ENCODE measurements around the gene IMPDH1. TPM values are rescaled to one million over a fixed set of nuclear protein-coding genes. Genes with fewer than 3 reads are reported as not detected.
A peak's percentile ranks its signal among the peaks of the same experiment; 100 is the strongest.

The IMPDH1 gene
- total RNA-seq, 4 donors from 2014 or later = 11.9 to 53.3 (median 32.8) TPM

DNA sequence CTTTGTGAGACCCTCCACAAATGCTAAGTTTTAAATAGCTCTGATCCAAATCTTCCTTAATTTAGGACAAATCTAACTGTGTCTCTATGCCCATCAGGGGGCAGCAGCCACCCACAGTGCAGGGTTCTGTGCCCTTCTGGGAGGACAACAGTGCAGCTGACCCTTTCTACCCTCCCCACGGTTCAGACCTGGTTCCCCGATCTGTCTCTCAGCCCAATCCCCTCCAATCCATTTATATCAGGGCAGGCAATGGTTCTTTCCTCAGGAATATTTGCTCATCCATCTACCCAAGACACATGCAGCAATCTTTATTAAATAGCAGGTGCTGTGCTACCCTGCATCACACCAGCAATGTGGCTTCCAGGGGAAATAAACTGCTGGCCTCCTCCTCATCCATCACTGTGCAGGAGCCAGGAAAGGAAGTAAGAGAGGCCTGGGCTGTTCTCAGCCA is 62.1 kb downstream of the IMPDH1 start:
- Histone ChIP-seq H3K36me3 (no peaks in the 10 kb centered on the region), H3K27ac (no peak overlapping the region), H3K4me3 (no peak overlapping the region), H3K27me3 (peaks cover 0 to 3% of the 10 kb centered on the region in 2 donors), H3K4me1 (peaks cover 0 to 7% of the 10 kb centered on the region in 2 donors), H3K9me3 (no peaks in the 10 kb centered on the region)
- intact Hi-C loops (cut with DNase I; ENCODE audit: low total_unique reads) = no loop called here
- peak in 1 of 2 donors; percentile 26 for DNase-seq
- no peak for TF ChIP-seq POLR2A (IDR thresholded peaks at IDR 0.05)
- TF ChIP-seq, protein P1, sequence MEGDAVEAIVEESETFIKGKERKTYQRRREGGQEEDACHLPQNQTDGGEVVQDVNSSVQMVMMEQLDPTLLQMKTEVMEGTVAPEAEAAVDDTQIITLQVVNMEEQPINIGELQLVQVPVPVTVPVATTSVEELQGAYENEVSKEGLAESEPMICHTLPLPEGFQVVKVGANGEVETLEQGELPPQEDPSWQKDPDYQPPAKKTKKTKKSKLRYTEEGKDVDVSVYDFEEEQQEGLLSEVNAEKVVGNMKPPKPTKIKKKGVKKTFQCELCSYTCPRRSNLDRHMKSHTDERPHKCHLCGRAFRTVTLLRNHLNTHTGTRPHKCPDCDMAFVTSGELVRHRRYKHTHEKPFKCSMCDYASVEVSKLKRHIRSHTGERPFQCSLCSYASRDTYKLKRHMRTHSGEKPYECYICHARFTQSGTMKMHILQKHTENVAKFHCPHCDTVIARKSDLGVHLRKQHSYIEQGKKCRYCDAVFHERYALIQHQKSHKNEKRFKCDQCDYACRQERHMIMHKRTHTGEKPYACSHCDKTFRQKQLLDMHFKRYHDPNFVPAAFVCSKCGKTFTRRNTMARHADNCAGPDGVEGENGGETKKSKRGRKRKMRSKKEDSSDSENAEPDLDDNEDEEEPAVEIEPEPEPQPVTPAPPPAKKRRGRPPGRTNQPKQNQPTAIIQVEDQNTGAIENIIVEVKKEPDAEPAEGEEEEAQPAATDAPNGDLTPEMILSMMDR (IDR thresholded peaks at IDR 0.05) = peak in 3 of 4 experiments; percentile 26 to 55 (median 41)

DNA sequence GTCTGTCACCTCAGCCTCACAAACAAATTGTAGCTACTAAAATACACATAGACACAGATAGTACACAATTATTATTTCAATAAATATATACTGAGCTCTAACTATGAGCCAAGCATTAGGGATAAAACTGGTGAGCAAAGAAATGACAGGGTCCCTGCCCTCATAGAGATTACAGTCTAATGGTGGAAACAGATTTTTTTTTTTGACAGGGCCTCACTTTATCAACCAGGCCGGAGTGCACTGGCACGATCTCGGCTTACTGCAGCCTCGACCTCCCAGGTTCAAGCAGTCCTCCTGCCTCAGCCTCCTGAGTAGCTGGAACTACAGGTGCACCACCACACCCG is 65.4 kb downstream of the IMPDH1 start:
- DNase-seq = no peak
- Histone ChIP-seq H3K4me3 (no peak overlapping the region), H3K27me3 (no peaks in the 10 kb centered on the region), H3K9me3 (no peaks in the 10 kb centered on the region), H3K36me3 (no peaks in the 10 kb centered on the region), H3K4me1 (peaks cover 0 to 10% of the 10 kb centered on the region in 2 donors), H3K27ac (no peak overlapping the region)
- intact Hi-C loops (cut with DNase I; ENCODE audit: low total_unique reads) = no loop called here
- TF ChIP-seq, protein P1 (IDR thresholded peaks at IDR 0.05) = no peak
- no peak for TF ChIP-seq POLR2A (IDR thresholded peaks at IDR 0.05)

DNA sequence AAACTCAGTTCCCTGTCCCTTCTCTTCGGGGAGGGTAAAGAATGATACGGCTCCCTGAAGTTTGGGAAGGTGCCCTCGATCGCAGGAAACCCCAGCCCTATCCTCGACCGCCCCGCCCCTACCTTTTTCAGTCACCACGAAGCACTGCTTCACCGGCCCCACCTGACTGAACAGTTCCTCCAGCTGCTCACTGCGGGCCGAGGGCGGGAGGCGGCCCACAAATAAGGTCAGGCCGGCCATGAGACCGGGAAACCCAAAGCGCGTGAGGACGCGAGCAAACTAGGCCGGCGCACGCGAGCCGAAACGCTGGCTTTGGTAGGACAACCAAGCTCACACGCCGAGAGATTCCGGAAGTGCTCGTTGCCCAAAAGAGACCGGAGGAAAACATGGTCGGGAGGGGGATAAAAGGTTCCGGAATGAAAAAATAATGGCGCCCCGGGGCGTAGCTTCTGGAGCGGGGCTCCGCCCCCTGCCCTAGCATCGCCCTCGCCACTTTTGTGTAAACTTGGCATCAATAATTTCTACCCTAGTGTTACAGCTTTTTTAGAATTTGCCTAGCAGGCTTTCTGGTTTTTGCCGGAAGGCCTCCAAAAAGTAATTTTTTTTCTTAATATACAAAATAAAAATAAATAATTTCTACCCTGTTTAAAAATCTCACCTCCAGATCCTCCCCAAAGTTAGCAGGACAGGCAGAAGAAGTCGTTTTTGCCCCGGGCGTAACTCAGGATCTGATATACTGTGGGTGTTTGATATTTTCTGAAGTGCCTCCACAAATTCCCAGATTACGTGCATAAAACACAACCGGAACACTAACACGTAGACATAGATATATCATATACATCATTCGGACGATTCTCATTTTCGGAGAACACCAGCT is 66.0 kb downstream of the IMPDH1 start, which contains the start of gene RBM28:
RBM28 (minus strand) TSS at position 355 of the 877 bp plus-strand sequence; CDS start at position 240, 115 bp downstream.
- Histone ChIP-seq H3K9me3 (no peaks in the 10 kb centered on the region), H3K36me3 (no peaks in the 10 kb centered on the region), H3K4me1 (peaks cover 0 to 10% of the 10 kb centered on the region in 2 donors), H3K27me3 (no peaks in the 10 kb centered on the region), H3K4me3 (peak within 1 kb of the TSS; percentile 69 to 84), H3K27ac (peak within 1 kb of the TSS; percentile 64 to 76)
- peak; percentile 80 to 84 for DNase-seq
- intact Hi-C loops (cut with DNase I; ENCODE audit: low total_unique reads) = no loop called here
- peak in 1 of 2 donors; percentile 50 for TF ChIP-seq POLR2A (IDR thresholded peaks at IDR 0.05)
- TF ChIP-seq, protein P1 (IDR thresholded peaks at IDR 0.05) = peak in 2 of 4 experiments; percentile 3 to 29

Small RNAs within 50 kb of the gene (small RNA-seq; reads per million reads assigned to genes)
- gene AC010655.1 = not detected
- gene RNU7-27P = not detected
- not detected for gene RNU7-54P

Other genes starting within 250 kb of the IMPDH1 start
- not detected for gene LEP, start 168.7 kb downstream of the IMPDH1 start, total RNA-seq
- gene RBM28, start 66.1 kb downstream of the IMPDH1 start, total RNA-seq = 100 to 1,000 TPM in 1 of 4 donors, 10 to 100 TPM in 3; 14.4 to 226 (median 44.0) TPM
- 1 to 10 TPM in 2 of 4 donors, not detected in 2; 1.3 to 1.7 TPM for gene PRRT4, start 48.3 kb downstream of the IMPDH1 start, total RNA-seq
- gene HILPDA, start 45.9 kb upstream of the IMPDH1 start, total RNA-seq = 10 to 100 TPM; 14.4 to 55.6 (median 31.3) TPM
- 10 to 100 TPM; 15.0 to 45.7 (median 26.5) TPM for gene METTL2B, start 66.8 kb upstream of the IMPDH1 start, total RNA-seq